Dermis blood vessel endothelial cell (primary cell): Measurements from ENCODE around the gene OXCT1. TPM values are rescaled to one million over a fixed set of nuclear protein-coding genes. Genes with fewer than 3 reads are reported as not detected.
A peak's percentile ranks its signal among the peaks of the same experiment; 100 is the strongest.

Source experiments
- DNase-seq: peaks from one replicate; pipeline ENCODE4 v3.0.0; 2010
- total RNA-seq: library from RNA; depleted of rRNA; stranded (reverse); fragments of >200 nt; gene quantifications from 2 replicates; pipeline ENCODE4 v1.2.3, GENCODE V29; 2014

The OXCT1 gene
- total RNA-seq, 1 donor from 2014 or later: 21.6 TPM

DNA sequence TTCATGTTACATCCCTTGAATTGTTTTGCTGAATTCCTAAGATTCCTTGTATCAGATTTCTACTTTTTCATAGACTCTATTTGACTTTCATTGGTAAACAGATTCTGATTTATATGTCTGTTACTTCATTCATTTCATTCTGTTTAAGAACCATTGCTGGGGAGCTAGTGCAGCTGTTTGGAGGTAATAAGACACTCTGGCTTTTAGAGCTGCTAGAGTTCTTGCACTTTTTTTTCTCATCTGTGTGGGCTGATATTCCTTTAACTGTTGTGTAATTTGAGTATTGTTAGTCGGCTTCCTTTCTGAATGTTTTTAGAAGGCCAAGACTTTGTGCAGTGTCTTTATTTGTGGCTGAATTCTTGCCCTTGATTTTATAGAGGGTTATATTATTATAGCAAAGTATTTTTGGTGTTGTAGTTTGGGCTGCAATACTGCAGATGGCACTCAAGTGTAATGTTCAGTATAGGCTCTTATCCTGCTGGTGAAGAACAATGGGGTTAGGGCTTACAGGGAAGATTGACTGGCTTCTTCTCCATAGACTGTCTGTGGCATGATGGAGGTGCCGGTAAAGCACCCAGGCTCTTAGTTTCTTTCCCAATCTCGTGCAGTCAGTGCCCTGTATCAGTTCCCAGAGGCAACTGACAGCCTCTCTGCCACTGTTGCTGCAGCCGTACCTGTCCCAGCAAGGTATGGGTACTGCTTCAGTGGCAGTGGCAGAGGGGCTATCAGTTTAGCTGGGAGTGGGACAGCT lies 162.2 kb downstream of the OXCT1 start:
- DNase-seq: peak; percentile 77

DNA sequence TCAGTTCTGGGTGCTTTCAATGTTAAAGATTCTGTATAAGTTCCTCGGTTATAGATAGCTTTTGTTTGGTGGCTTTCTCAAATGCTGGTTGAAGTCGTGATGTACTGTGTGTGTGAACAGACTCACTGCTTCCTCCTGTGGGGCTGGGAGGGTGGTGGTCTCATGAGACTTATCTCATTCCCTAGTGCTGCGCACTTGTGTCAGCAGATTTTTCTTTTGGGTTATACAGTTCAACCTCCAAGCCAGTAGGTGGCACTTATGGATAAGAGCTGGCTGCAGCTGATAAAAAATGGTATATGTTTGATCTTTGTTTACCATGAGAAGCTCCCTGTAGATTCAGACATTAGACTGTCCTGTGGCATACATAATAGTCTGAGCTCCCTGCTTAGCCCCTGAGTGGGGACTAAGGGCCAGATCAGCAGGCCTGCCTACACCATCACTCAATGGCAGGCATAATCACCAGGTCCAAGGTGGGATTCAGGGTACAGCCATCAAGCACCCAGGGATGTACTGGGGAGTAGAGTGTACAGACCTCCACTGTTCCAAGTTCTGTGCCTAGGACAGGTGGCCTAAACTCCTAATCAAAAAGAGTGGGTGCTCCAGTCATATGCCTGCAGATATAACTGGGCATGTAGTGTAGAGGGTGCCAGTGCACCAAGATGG lies 174.2 kb downstream of the OXCT1 start:
- DNase-seq: peak; percentile 17

- DNase-seq: no peak
Measured at GRCh38 chr5:41686767-41687166, 183.5 kb downstream of the OXCT1 start.

DNA sequence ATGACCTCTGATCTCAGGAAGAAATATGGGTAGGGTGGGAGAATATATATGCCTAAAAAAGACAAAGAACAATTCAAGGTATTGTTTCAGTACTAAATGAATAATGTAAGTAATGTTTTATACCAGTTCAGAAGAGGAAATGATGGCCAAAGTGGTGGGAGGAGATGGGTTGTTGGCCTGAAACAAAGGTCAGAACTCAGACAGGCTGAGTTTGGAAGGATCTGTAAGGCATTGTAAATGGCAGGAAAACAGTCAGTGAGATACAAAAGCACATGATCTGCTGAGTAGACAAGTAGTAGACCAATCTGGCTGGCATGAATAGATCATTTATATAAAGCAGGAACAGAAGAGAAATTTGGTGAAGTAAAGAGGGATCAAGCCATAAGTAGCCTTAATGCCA lies 184.0 kb downstream of the OXCT1 start:
- DNase-seq: peak; percentile 4

DNA sequence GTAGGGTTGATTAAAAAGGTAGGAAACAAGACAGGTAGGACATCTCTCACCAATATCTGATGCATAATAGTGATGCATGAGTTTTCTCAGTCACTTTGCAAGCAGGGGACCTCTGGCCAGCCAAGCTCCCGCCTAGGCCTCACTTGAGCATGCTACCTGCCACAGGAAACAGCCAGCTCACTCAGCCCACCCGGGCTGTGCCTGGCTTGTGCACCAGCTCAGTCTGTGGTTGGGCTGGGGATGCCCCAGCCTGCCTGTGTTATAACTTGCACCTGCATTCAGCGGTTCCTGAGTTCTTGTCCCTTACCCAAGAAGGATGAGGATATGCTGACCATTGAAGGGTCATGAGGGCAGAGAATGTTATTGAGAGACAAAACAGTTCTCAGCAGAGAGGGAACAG lies 187.0 kb downstream of the OXCT1 start:
- no peak for DNase-seq

- DNase-seq: no peak
Measured at GRCh38 chr5:41682641-41683040, 187.6 kb downstream of the OXCT1 start.

DNA sequence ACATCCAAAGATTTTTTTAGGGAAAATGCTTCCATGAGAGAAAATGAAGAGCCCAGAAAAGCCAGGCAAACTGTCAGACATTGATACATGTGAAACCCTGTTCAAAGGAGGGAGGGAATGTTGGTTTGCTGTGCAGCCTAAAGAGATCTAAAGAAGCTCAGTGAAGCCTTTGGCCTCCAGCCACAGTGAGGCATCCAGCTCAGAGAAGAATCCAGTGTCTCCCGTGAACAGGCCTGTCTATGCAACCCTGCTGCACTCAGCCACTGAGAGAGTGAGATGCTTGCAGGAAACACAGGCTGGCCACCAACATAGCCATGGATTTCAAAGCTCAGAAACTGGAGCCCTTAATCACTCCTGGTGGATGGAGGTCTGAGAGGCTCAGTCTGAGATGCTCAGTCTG lies 188.4 kb downstream of the OXCT1 start:
- DNase-seq: no peak

Other genes starting within 250 kb of the OXCT1 start
- 14.6 and 18.1 TPM in 2 replicates for gene RIMOC1, start 33.9 kb upstream of the OXCT1 start, total RNA-seq
- gene FBXO4, start 54.9 kb upstream of the OXCT1 start, total RNA-seq: 8.0 and 10.6 TPM in 2 replicates